ENCODE measurements around the gene PTGER1. TPM values are rescaled to one million over a fixed set of nuclear protein-coding genes. Genes with fewer than 3 reads are reported as not detected.

PTGER1 gene
- total and polyA plus RNA-seq, 2 experiments from 2014 or later: 0.57 TPM; not detected in 1

GRCh38 chr19:14519245-14519859 is 44.2 kb upstream of the PTGER1 start:
- Mint-ChIP-seq H3K4me3 (peak overlapping the region; percentile 93), H3K4me1 (peaks cover 26% of the 10 kb centered on the region), H3K27me3 (ENCODE audit: insufficient read depth, low read depth, poor library complexity) (peaks cover 15% of the 10 kb centered on the region), H3K36me3 (ENCODE audit: low read depth) (peaks cover 31% of the 10 kb centered on the region), H3K9me3 (no peaks in the 10 kb centered on the region; the same call in 2 of the 3 replicates), H3K27ac (peak overlapping the region; percentile 77)
- H2AFZ ChIP-seq: peak overlapping the region; percentile 88
- peak overlapping the region; percentile 58 for H3K4me3 ChIP-seq
- peaks cover 11% of the 10 kb centered on the region; the same call in 1 of the 2 replicates for H3K4me1 ChIP-seq (ENCODE audit: insufficient read depth)
- H3F3A ChIP-seq (replicated peaks; ENCODE audit: low read depth): peaks cover 23% of the 10 kb centered on the region
- H3K9me2 ChIP-seq (ENCODE audit: insufficient read depth): no peaks in the 10 kb centered on the region
- no peaks in the 10 kb centered on the region for H3K27me3 ChIP-seq (ENCODE audit: insufficient read depth)
- H4K20me1 ChIP-seq (replicated peaks; ENCODE audit: insufficient read depth): peaks cover 21% of the 10 kb centered on the region; the same call in 1 of the 2 replicates
- peak overlapping the region; percentile 81 for H3K4me2 ChIP-seq
- DNase-seq (ENCODE audit: low spot score) (no peak), ATAC-seq (no peak)
- no peak for TF ChIP-seq ETS1 (IDR thresholded peaks at IDR 0.05)
- TF ChIP-seq REST (IDR thresholded peaks at IDR 0.05; ENCODE audit: unreplicated experiment): no peak
- no peak for TF ChIP-seq CREB1 (CRISPR knock-in tag; IDR thresholded peaks at IDR 0.05; ENCODE audit: low read depth)
- TF ChIP-seq CTCF (conservative IDR thresholded peaks at IDR 0.05; ENCODE audit: low read depth in 2 of 2): no peak
- TF ChIP-seq ZNF462 (CRISPR knock-in tag; IDR thresholded peaks at IDR 0.05): no peak
- no peak for TF ChIP-seq ZNF114 (CRISPR knock-in tag; IDR thresholded peaks at IDR 0.05)
- TF ChIP-seq EZH2 (IDR thresholded peaks at IDR 0.05; ENCODE audit: low read depth, unreplicated experiment): no peak
- TF ChIP-seq ZNF331 (CRISPR knock-in tag; IDR thresholded peaks at IDR 0.05; ENCODE audit: low read depth): no peak
- no peak for TF ChIP-seq EZH2phosphoT487 (IDR thresholded peaks at IDR 0.05; ENCODE audit: unreplicated experiment)
- no peak for TF ChIP-seq JUNB (IDR thresholded peaks at IDR 0.05; ENCODE audit: unreplicated experiment)
- TF ChIP-seq POLR2AphosphoS5 (IDR thresholded peaks at IDR 0.05; ENCODE audit: low read depth): no peak
- TF ChIP-seq STAT1 (IDR thresholded peaks at IDR 0.05; ENCODE audit: unreplicated experiment): no peak
- H3K36me3 ChIP-seq (ENCODE audit: insufficient read depth): peaks cover 3% of the 10 kb centered on the region; the same call in 1 of the 2 replicates
- H3K27ac ChIP-seq (ENCODE audit: low read depth): peak overlapping the region; percentile 94
- H3K79me2 ChIP-seq (replicated peaks; ENCODE audit: insufficient read depth): peaks cover 31% of the 10 kb centered on the region

Measured in GM23338 (cell line).